H1 (cell line): ENCODE data around the gene NCOA5. TPM values are rescaled to one million over a fixed set of nuclear protein-coding genes. Genes with fewer than 3 reads are reported as not detected.

Experiments used
- CTCF ChIA-PET: fragments of 300-600 bp; sonication (Branson Sonifier 250); formaldehyde crosslinking; loops from one replicate; lab custom pipeline; 2021; ENCODE audit not compliant: partially characterized antibody; lab: Charles Lee
- POLR2A ChIA-PET: fragments of 300-600 bp; sonication (Branson Sonifier 250); formaldehyde crosslinking; loops from one replicate; lab custom pipeline; 2021; ENCODE audit warnings: inconsistent platforms; ENCODE audit not compliant: partially characterized antibody; lab: Charles Lee
- DNase-seq, 2 experiments: peaks; one replicate each; pipeline versions ENCODE4 v3.0.0 to v3.0.0-alpha.2; 2010 to 2022; ENCODE audit warnings: low spot score in 2 of 2, low read depth in 1 of 2, mixed read lengths in 1 of 2
- FAIRE-seq: peaks from 2 replicates; lab custom pipeline; 2011; peaks lifted over from hg19 to GRCh38; lab: Jason Lieb, UNC
- H2AFZ ChIP-seq: 2 replicates; pipeline ENCODE4 v1.8.1; 2012; ENCODE audit warnings: low read length, inconsistent platforms
- H2AK5ac ChIP-seq: 2 replicates; pipeline ENCODE4 v1.6.1; 2013; ENCODE audit warnings: low read depth, low read length
- H2BK120ac ChIP-seq: replicated peaks from 2 replicates; pipeline ENCODE3; 2013; ENCODE audit warnings: low read depth, low read length, inconsistent platforms
- H2BK12ac ChIP-seq: 2 replicates; pipeline ENCODE4 v1.6.1; 2013; ENCODE audit warnings: low read depth, low read length
- H2BK15ac ChIP-seq: 2 replicates; pipeline ENCODE4 v1.6.1; 2013; ENCODE audit warnings: low read length
- H2BK20ac ChIP-seq: 2 replicates; pipeline ENCODE4 v1.6.1; 2013; ENCODE audit warnings: low read length
- H2BK5ac ChIP-seq: 2 replicates; pipeline ENCODE4 v1.6.1; 2013; ENCODE audit warnings: low read depth, low read length
- H3K14ac ChIP-seq: 2 replicates; pipeline ENCODE4 v1.6.1; 2013; ENCODE audit warnings: inconsistent platforms; ENCODE audit not compliant: insufficient read length
- H3K18ac ChIP-seq: 2 replicates; pipeline ENCODE4 v1.6.1; 2013; ENCODE audit warnings: low read length; ENCODE audit errors: extremely low read depth
- H3K23ac ChIP-seq: 2 replicates; pipeline ENCODE4 v1.6.1; 2013; ENCODE audit warnings: inconsistent platforms; ENCODE audit not compliant: insufficient read length
- H3K23me2 ChIP-seq: 2 replicates; pipeline ENCODE4 v1.6.1; 2013; ENCODE audit warnings: low read depth, low read length
- H3K27ac ChIP-seq: 2 replicates; pipeline ENCODE4 v1.6.1; 2011; ENCODE audit warnings: low read depth, low read length, inconsistent platforms
- H3K27me3 ChIP-seq, 4 experiments: replicated peaks in 1 of 4; 1 replicate in 1 of 4; 2 replicates in 3 of 4; pipeline versions ENCODE4 v1.6.1 to v1.8.1; 2011 to 2013; ENCODE audit warnings: low read length in 3 of 4, mild to moderate bottlenecking in 3 of 4, inconsistent platforms in 2 of 4, mixed read lengths in 2 of 4, moderate library complexity in 1 of 4; ENCODE audit not compliant: control insufficient read depth in 3 of 4, insufficient read depth in 3 of 4; ENCODE audit errors: extremely low read depth in 1 of 4
- H3K36me3 ChIP-seq, 4 experiments: 2 replicates each; pipeline versions ENCODE4 v1.6.1 to v1.8.1; 2011 to 2013; ENCODE audit warnings: mild to moderate bottlenecking in 4 of 4, low read length in 3 of 4, moderate library complexity in 2 of 4, control low read depth in 1 of 4, inconsistent platforms in 1 of 4; ENCODE audit not compliant: insufficient read depth in 4 of 4, control insufficient read depth in 2 of 4
- H3K4ac ChIP-seq: replicated peaks from 2 replicates; pipeline ENCODE3; 2013; ENCODE audit warnings: low read length, low read depth, mixed read lengths, inconsistent platforms; ENCODE audit not compliant: insufficient read length
- H3K4me1 ChIP-seq, 4 experiments: replicated peaks in 1 of 4; 1 replicate in 1 of 4; 2 replicates in 3 of 4; pipeline versions ENCODE4 v1.6.1 to v1.8.1; 2011 to 2013; ENCODE audit warnings: low read length in 3 of 4, inconsistent platforms in 2 of 4, mixed read lengths in 1 of 4; ENCODE audit not compliant: insufficient read depth in 4 of 4, control insufficient read depth in 3 of 4
- H3K4me2 ChIP-seq, 2 experiments: 2 replicates each; pipeline versions ENCODE4 v1.6.1 to v1.8.1; 2011 to 2013; ENCODE audit warnings: low read depth in 2 of 2, low read length in 2 of 2, control low read depth in 1 of 2, inconsistent platforms in 1 of 2, mild to moderate bottlenecking in 1 of 2; ENCODE audit not compliant: insufficient read depth in 1 of 2
- H3K4me3 ChIP-seq, 4 experiments: fragments of 200-600, 300-600 bp in 1 of 4; sonication (generic), shearing (Covaris generic), sonication (Bioruptor Twin) in 1 of 4; 2 replicates each; pipeline versions ENCODE4 v1.5.1 to v1.8.1; 2011 to 2016; ENCODE audit warnings: low read length in 4 of 4, low read depth in 3 of 4, control low read depth in 2 of 4, inconsistent platforms in 2 of 4, mild to moderate bottlenecking in 2 of 4, mixed read lengths in 1 of 4, moderate library complexity in 1 of 4; ENCODE audit not compliant: insufficient read depth in 2 of 4; ENCODE audit errors: extremely low read depth in 1 of 4
- H3K56ac ChIP-seq: replicated peaks from 2 replicates; pipeline ENCODE3; 2013; ENCODE audit warnings: low read depth, mild to moderate bottlenecking, mixed read lengths, low read length, inconsistent platforms; ENCODE audit not compliant: insufficient read length
- H3K79me1 ChIP-seq: 2 replicates; pipeline ENCODE4 v1.6.1; 2013; ENCODE audit warnings: low read depth, low read length, control low read depth
- H3K79me2 ChIP-seq, 2 experiments: 2 replicates each; pipeline versions ENCODE4 v1.6.1 to v1.8.1; 2012 to 2013; ENCODE audit warnings: low read length in 2 of 2, mild to moderate bottlenecking in 2 of 2, inconsistent platforms in 1 of 2; ENCODE audit not compliant: insufficient read depth in 2 of 2, control insufficient read depth in 1 of 2
- H3K9ac ChIP-seq, 4 experiments: replicated peaks in 1 of 4; 1 replicate in 1 of 4; 2 replicates in 3 of 4; pipeline versions ENCODE4 v1.6.1 to v1.8.1; 2011 to 2013; ENCODE audit warnings: low read depth in 3 of 4, low read length in 3 of 4, control low read depth in 2 of 4, mild to moderate bottlenecking in 2 of 4, moderate library complexity in 2 of 4, inconsistent platforms in 1 of 4; ENCODE audit errors: extremely low read depth in 1 of 4
- H3K9me3 ChIP-seq, 2 experiments: 2 replicates each; pipeline versions ENCODE4 v1.6.1 to v1.8.1; 2012 to 2013; ENCODE audit warnings: mild to moderate bottlenecking in 2 of 2, moderate library complexity in 2 of 2, control low read depth in 1 of 2, inconsistent platforms in 1 of 2, low read depth in 1 of 2, low read length in 1 of 2, mixed read lengths in 1 of 2; ENCODE audit not compliant: insufficient read depth in 2 of 2
- H4K20me1 ChIP-seq, 2 experiments: replicated peaks in 1 of 2; 2 replicates each; pipeline versions ENCODE3 to v1.8.1; 2011 to 2013; ENCODE audit warnings: inconsistent platforms in 2 of 2, low read length in 2 of 2, mild to moderate bottlenecking in 1 of 2; ENCODE audit not compliant: insufficient read depth in 2 of 2, control insufficient read depth in 1 of 2
- H4K5ac ChIP-seq: 2 replicates; pipeline ENCODE4 v1.6.1; 2013; ENCODE audit warnings: low read length, low read depth, mixed read lengths, inconsistent platforms; ENCODE audit not compliant: insufficient read length
- H4K8ac ChIP-seq: 2 replicates; pipeline ENCODE4 v1.8.0; 2013; ENCODE audit warnings: mild to moderate bottlenecking, moderate library complexity, low read length, inconsistent platforms; ENCODE audit not compliant: insufficient read depth; ENCODE audit errors: extremely low read depth
- H4K91ac ChIP-seq: replicated peaks from 2 replicates; pipeline ENCODE3; 2013; ENCODE audit warnings: low read length, mixed read lengths, inconsistent platforms; ENCODE audit not compliant: insufficient read length
- CBX8 ChIP-seq: fragments of 300-800, 300-1000 bp; sonication (generic); IDR thresholded peaks from 2 replicates; pipeline ENCODE4 v1.7.1; 2016; ENCODE audit warnings: low read depth, low read length, borderline replicate concordance
- CTCF ChIP-seq, 3 experiments: IDR thresholded peaks; 1 replicate in 2 of 3; 2 replicates in 1 of 3; pipeline versions ENCODE4 v1.5.1 to v1.6.1; 2011; ENCODE audit warnings: low read length in 3 of 3, mild to moderate bottlenecking in 3 of 3, inconsistent platforms in 2 of 3, low read depth in 1 of 3, moderate library complexity in 1 of 3; ENCODE audit not compliant: insufficient read depth in 1 of 3; ENCODE audit errors: control extremely low read depth in 1 of 3
- E2F6 ChIP-seq: IDR thresholded peaks from 2 replicates; pipeline ENCODE4 v1.6.1; 2012; ENCODE audit warnings: inconsistent platforms
- HDAC6 ChIP-seq: IDR thresholded peaks from one replicate; pipeline ENCODE4 v1.7.1; 2012; ENCODE audit warnings: low read depth, mild to moderate bottlenecking, inconsistent platforms, low read length, moderate library complexity
- JUND ChIP-seq: IDR thresholded peaks from 2 replicates; pipeline ENCODE4 v1.6.1; 2011; ENCODE audit warnings: mild to moderate bottlenecking, improper control_type of control experiment, low read length
- POLR2AphosphoS5 ChIP-seq: IDR thresholded peaks from 2 replicates; pipeline ENCODE4 v1.6.1; 2011; ENCODE audit warnings: low read depth, low read length
- RBBP5 ChIP-seq: IDR thresholded peaks from 2 replicates; pipeline ENCODE4 v1.7.1; 2012; ENCODE audit warnings: low read depth, mild to moderate bottlenecking, inconsistent platforms, low read length, moderate library complexity, borderline replicate concordance
- TBP ChIP-seq: IDR thresholded peaks from 2 replicates; pipeline ENCODE4 v1.6.1; 2011; ENCODE audit warnings: low read depth, low read length, improper control_type of control experiment
- USF2 ChIP-seq: IDR thresholded peaks from 2 replicates; pipeline ENCODE4 v1.6.1; 2011; ENCODE audit warnings: low read length, improper control_type of control experiment
- WGBS, 2 experiments: shearing (Covaris generic) in 1 of 2; methylation state at CpG; one replicate each; pipeline versions ENCODE4 v1.1.6 to v1.1.7; 2013 to 2015; ENCODE audit warnings: low lambda C conversion rate in 2 of 2, mixed read lengths in 2 of 2, inconsistent platforms in 1 of 2, low coverage in 1 of 2, missing lambda C conversion rate in 1 of 2; ENCODE audit not compliant: insufficient replicate concordance in 2 of 2, insufficient coverage in 1 of 2, insufficient read length in 1 of 2; ENCODE audit errors: extremely low coverage in 1 of 2, missing lambda C conversion rate in 1 of 2; 5-methylcytosine and 5-hydroxymethylcytosine counted together
- polyA plus RNA-seq, 7 experiments: library from polyadenylated mRNA; depleted of rRNA in 3 of 7; stranded (reverse) in 5 of 7; unstranded in 2 of 7; fragments of >200 nt in 5 of 7; fragments of 200-250 nt in 2 of 7; gene quantifications; 1 replicate in 5 of 7; 2 replicates in 1 of 7; 4 replicates in 1 of 7; pipeline versions ENCODE4 v1.2.1 to v1.2.3, GENCODE V29; 2011 to 2013; ENCODE audit warnings: missing spikeins in 2 of 7, mixed read lengths in 2 of 7
- total RNA-seq: library from RNA; stranded (reverse); fragmentation: NEBNext Ultra II Directional; extraction: Animal tissue kit (Norgen Biotek cat#: 25700); gene quantifications from 2 replicates; pipeline ENCODE4 v1.2.1, GENCODE V29; 2021

NCOA5 gene
- total and polyA plus RNA-seq, 2 of the 8 experiments (the other 6 are each of a cell fraction or from before 2014, with no cell fraction given), result 20.4 to 29.0 TPM

GRCh38 chr20:46023999-46024398 is 65.8 kb downstream of the NCOA5 start:
- Histone ChIP-seq H3K27me3 (peaks cover 14 to 59% (median 29%) of the 10 kb centered on the region in 4 experiments), H3K4ac (no peak overlapping the region)
- FAIRE-seq, result no peak
- TF ChIP-seq POLR2AphosphoS5 (no peak), USF2 (no peak), TBP (no peak), CTCF (IDR thresholded peaks at IDR 0.05; ENCODE audit: control extremely low read depth in 1 of 3, insufficient read depth in 1 of 3, low read depth in 1 of 3, low read length in 3 of 3) (no peak), JUND (no peak), E2F6 (no peak), HDAC6 (no peak), RBBP5 (no peak), CBX8 (no peak)

More at GRCh38 chr20:46023999-46024398, 65.8 kb downstream of the NCOA5 start:
- peaks cover 8% of the 10 kb centered on the region for H3K23me2 ChIP-seq
- H3K23ac ChIP-seq, result no peak overlapping the region
- no peak overlapping the region for H3K4me2 ChIP-seq
- no peak overlapping the region for H2BK120ac ChIP-seq
- H2BK15ac ChIP-seq, result no peak overlapping the region
- H3K4me1 ChIP-seq, result peaks cover 0 to 2% (median 0%) of the 10 kb centered on the region in 4 experiments; a peak in 2 of 7 replicates
- H2AFZ ChIP-seq, result no peak overlapping the region
- no peaks in the 10 kb centered on the region for H3K36me3 ChIP-seq
- no peaks in the 10 kb centered on the region for H3K9me3 ChIP-seq
- H3K4me3 ChIP-seq, result no peak overlapping the region
- H3K18ac ChIP-seq, result no peak overlapping the region
- H4K8ac ChIP-seq, result no peak overlapping the region
- no peak overlapping the region for H2BK12ac ChIP-seq
- no peak overlapping the region for H4K5ac ChIP-seq
- no peaks in the 10 kb centered on the region for H3K79me1 ChIP-seq
- no peak overlapping the region for H3K14ac ChIP-seq
- H3K56ac ChIP-seq, result no peak overlapping the region
- no peak overlapping the region for H2BK5ac ChIP-seq
- CTCF ChIA-PET, result interaction anchor here (0.6 to 4.7 kb wide), 17 partner anchors 11 to 1384 kb away, joined by 3 to 50 read pairs (median 4); no protein-coding TSS in a partner anchor
- H3K79me2 ChIP-seq, result no peaks in the 10 kb centered on the region
- no peak overlapping the region for H2BK20ac ChIP-seq
- H2AK5ac ChIP-seq, result no peak overlapping the region
- whole genome bisulfite sequencing, 2 experiments, result 69% methylated on average over 4 of the region's 4 CpGs; no CpG with 5 or more reads in 1 of the 2 experiments
- H3K9ac ChIP-seq, result no peak overlapping the region
- no peak overlapping the region for H3K27ac ChIP-seq
- peaks cover 0 to 13% of the 10 kb centered on the region in 2 experiments for H4K20me1 ChIP-seq
- no peak overlapping the region for H4K91ac ChIP-seq
- POLR2A ChIA-PET, result no interaction called here
- no peak for DNase-seq
